ENCODE results near the gene FOXJ1. TPM values are rescaled to one million over a fixed set of nuclear protein-coding genes. Genes with fewer than 3 reads are reported as not detected.

The FOXJ1 gene
- total and polyA plus RNA-seq, 2 of the 13 experiments (the other 11 are each of a cell fraction or from before 2014, with no cell fraction given), result 0.98 to 1.6 TPM

DNA sequence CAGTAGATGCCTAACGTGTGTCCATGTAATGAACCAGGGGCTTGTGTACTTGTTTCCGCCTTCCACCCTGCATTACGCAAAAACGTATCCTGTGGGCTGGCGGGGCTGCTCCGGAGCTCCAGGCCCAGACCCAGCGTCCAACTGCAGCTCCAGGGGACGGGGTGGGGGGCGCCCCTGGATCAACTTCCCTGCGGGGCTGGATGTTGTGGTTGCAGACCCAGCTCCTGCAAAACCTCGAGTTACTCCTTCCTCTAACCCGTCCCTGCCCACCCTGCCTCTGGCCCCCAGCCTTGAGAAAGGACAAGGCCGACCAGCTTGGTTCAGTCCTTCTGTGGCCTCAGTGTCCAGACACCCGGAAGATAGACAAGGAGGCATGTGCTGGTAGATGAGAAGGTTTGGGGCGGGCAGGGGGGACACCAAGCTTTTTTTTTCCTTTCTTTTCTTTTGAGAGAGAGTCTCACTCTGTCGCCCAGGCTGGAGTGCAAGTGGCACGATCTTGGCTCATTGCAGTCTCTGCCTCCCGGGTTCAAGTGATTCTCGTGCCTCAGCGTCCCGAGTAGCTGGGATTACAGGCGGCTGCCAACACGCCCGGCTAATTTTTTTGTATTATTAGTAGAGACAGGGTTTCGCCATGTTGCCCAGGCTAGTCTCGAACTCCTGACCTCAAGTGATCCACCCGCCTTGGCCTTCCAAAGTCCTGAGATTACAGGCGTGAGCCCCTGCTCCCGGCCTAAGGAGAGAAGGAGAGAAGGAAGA, 36.7 kb downstream of the FOXJ1 start (continued):
- no peak for TF ChIP-seq ZNF660 (CRISPR knock-in tag; IDR thresholded peaks at IDR 0.05; ENCODE audit: borderline replicate concordance, low read depth)
- TF ChIP-seq ATF7-NPFF (CRISPR knock-in tag; IDR thresholded peaks at IDR 0.05; ENCODE audit: low read depth), result peak; percentile 11; the same call in 1 of the 2 replicates
- TF ChIP-seq, protein P1, sequence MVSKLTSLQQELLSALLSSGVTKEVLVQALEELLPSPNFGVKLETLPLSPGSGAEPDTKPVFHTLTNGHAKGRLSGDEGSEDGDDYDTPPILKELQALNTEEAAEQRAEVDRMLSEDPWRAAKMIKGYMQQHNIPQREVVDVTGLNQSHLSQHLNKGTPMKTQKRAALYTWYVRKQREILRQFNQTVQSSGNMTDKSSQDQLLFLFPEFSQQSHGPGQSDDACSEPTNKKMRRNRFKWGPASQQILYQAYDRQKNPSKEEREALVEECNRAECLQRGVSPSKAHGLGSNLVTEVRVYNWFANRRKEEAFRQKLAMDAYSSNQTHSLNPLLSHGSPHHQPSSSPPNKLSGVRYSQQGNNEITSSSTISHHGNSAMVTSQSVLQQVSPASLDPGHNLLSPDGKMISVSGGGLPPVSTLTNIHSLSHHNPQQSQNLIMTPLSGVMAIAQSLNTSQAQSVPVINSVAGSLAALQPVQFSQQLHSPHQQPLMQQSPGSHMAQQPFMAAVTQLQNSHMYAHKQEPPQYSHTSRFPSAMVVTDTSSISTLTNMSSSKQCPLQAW (CRISPR knock-in tag; IDR thresholded peaks at IDR 0.05), result peak; percentile 53; the same call in 1 of the 2 replicates
- peak; percentile 78; the same call in 1 of the 2 replicates for TF ChIP-seq MTF2 (CRISPR knock-in tag; IDR thresholded peaks at IDR 0.05; ENCODE audit: borderline replicate concordance)
- TF ChIP-seq, protein P2, sequence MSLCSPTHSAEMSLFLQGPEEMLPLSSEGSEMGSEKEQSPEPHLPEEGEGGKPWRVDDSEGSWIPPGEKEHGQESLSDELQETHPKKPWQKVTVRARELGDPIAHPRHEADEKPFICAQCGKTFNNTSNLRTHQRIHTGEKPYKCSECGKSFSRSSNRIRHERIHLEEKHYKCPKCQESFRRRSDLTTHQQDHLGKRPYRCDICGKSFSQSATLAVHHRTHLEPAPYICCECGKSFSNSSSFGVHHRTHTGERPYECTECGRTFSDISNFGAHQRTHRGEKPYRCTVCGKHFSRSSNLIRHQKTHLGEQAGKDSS (CRISPR knock-in tag; IDR thresholded peaks at IDR 0.05; ENCODE audit: borderline replicate concordance, low read depth), result no peak
- no peak for TF ChIP-seq ZNF251 (CRISPR knock-in tag; IDR thresholded peaks at IDR 0.05)
- 0 out of 2 replicates have a peak, but pooled peaks have one; percentile 55 for TF ChIP-seq ZNF879 (CRISPR knock-in tag; IDR thresholded peaks at IDR 0.05)
- no peak for TF ChIP-seq ZNF652 (CRISPR knock-in tag; IDR thresholded peaks at IDR 0.05; ENCODE audit: borderline replicate concordance, low read depth)
- TF ChIP-seq ARNT2 (CRISPR knock-in tag; IDR thresholded peaks at IDR 0.05; ENCODE audit: low read depth), result no peak
- TF ChIP-seq ZNF816 (CRISPR knock-in tag; IDR thresholded peaks at IDR 0.05; ENCODE audit: borderline replicate concordance), result peak; percentile 48; the same call in 1 of the 2 replicates
- TF ChIP-seq RBM22 (optimal IDR thresholded peaks at IDR 0.05; ENCODE audit: low read length), result no peak
- peak; percentile 77; the same call in 1 of the 2 replicates for TF ChIP-seq ZNF224 (CRISPR knock-in tag; IDR thresholded peaks at IDR 0.05)
- TF ChIP-seq CEBPB (IDR thresholded peaks at IDR 0.05; ENCODE audit: borderline replicate concordance, low read depth, low read length), result peak; percentile 56; the same call in 1 of the 2 replicates
- no peak; the same call in 1 of the 2 replicates for TF ChIP-seq ZFYVE20 (CRISPR knock-in tag; IDR thresholded peaks at IDR 0.05; ENCODE audit: borderline replicate concordance, low read depth)
- 0 out of 2 replicates have a peak, but pooled peaks have one; percentile 2 for TF ChIP-seq ZNF891 (CRISPR knock-in tag; IDR thresholded peaks at IDR 0.05)
- TF ChIP-seq ZNF337 (CRISPR knock-in tag; IDR thresholded peaks at IDR 0.05; ENCODE audit: borderline replicate concordance, low read depth), result 0 out of 2 replicates have a peak, but pooled peaks have one; percentile 73
- peak; percentile 5 for TF ChIP-seq JARID2 (CRISPR knock-in tag; IDR thresholded peaks at IDR 0.05; ENCODE audit: insufficient replicate concordance)
- TF ChIP-seq, protein P3, sequence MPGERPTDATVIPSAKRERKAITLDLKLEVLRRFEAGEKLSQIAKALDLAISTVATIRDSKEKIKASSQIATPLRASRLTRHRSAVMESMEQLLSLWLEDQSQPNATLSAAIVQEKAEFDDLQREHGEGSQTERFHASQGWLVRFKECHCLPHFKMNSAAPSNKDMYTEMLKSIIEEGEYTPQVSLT (CRISPR knock-in tag; IDR thresholded peaks at IDR 0.05; ENCODE audit: borderline replicate concordance, low read depth), result no peak
